ENCODE results near the gene ZFP1. TPM values are rescaled to one million over a fixed set of nuclear protein-coding genes. Genes with fewer than 3 reads are reported as not detected.
A peak's percentile ranks its signal among the peaks of the same experiment; 100 is the strongest.

ZFP1 gene
- total and polyA plus RNA-seq, 9 of the 15 experiments (the other 6 are each of a cell fraction or from before 2014, with no cell fraction given), result 2.6 to 14.7 (median 11.6) TPM

DNA sequence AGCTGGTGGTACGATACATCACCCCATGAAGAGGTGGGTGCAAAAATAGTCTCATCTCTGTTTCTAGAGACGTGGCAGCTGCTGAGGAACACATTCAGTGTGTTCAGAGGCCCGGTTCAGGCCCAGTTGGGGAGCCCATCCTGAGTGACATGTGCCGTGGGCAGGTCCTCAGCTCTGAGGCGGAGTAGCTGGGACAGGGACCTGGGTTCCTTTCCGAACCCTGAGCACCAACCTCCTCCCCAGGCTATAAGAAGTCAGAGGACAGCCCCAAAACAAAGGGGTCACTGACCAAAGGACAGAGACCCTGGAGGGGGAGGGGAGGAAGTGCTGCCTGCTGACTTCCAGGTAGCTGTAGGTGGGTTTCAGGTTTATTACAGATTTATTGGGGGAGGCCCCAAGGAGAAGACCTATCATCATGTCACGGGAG is 36.8 kb upstream of the ZFP1 start (continued):
- no peak for TF ChIP-seq HMGN3 (IDR thresholded peaks at IDR 0.05; ENCODE audit: borderline replicate concordance, extremely low read depth, insufficient read length, low read depth, low read length)
- TF ChIP-seq ZNF217 (CRISPR knock-in tag; IDR thresholded peaks at IDR 0.05), result no peak
- no peak for TF ChIP-seq GTF2A2 (tag; IDR thresholded peaks at IDR 0.05)
- TF ChIP-seq CBX5 (IDR thresholded peaks at IDR 0.05; ENCODE audit: borderline replicate concordance, low read depth), result 0 out of 2 replicates have a peak, but pooled peaks have one; percentile 1
- TF ChIP-seq SPI1 (IDR thresholded peaks at IDR 0.05; ENCODE audit: borderline replicate concordance, low read depth, low read length), result peak; percentile 31; the same call in 1 of the 2 replicates
- TF ChIP-seq, protein P1, sequence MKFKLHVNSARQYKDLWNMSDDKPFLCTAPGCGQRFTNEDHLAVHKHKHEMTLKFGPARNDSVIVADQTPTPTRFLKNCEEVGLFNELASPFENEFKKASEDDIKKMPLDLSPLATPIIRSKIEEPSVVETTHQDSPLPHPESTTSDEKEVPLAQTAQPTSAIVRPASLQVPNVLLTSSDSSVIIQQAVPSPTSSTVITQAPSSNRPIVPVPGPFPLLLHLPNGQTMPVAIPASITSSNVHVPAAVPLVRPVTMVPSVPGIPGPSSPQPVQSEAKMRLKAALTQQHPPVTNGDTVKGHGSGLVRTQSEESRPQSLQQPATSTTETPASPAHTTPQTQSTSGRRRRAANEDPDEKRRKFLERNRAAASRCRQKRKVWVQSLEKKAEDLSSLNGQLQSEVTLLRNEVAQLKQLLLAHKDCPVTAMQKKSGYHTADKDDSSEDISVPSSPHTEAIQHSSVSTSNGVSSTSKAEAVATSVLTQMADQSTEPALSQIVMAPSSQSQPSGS (CRISPR knock-in tag; IDR thresholded peaks at IDR 0.05), result no peak
- TF ChIP-seq, protein P2, sequence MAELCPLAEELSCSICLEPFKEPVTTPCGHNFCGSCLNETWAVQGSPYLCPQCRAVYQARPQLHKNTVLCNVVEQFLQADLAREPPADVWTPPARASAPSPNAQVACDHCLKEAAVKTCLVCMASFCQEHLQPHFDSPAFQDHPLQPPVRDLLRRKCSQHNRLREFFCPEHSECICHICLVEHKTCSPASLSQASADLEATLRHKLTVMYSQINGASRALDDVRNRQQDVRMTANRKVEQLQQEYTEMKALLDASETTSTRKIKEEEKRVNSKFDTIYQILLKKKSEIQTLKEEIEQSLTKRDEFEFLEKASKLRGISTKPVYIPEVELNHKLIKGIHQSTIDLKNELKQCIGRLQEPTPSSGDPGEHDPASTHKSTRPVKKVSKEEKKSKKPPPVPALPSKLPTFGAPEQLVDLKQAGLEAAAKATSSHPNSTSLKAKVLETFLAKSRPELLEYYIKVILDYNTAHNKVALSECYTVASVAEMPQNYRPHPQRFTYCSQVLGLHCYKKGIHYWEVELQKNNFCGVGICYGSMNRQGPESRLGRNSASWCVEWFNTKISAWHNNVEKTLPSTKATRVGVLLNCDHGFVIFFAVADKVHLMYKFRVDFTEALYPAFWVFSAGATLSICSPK (IDR thresholded peaks at IDR 0.05; ENCODE audit: borderline replicate concordance), result no peak
- no peak for TF ChIP-seq BCOR (IDR thresholded peaks at IDR 0.05)
- TF ChIP-seq, protein P3, sequence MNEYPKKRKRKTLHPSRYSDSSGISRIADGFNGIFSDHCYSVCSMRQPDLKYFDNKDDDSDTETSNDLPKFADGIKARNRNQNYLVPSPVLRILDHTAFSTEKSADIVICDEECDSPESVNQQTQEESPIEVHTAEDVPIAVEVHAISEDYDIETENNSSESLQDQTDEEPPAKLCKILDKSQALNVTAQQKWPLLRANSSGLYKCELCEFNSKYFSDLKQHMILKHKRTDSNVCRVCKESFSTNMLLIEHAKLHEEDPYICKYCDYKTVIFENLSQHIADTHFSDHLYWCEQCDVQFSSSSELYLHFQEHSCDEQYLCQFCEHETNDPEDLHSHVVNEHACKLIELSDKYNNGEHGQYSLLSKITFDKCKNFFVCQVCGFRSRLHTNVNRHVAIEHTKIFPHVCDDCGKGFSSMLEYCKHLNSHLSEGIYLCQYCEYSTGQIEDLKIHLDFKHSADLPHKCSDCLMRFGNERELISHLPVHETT (CRISPR knock-in tag; conservative IDR thresholded peaks at IDR 0.05 in 1 of 2, IDR thresholded peaks at IDR 0.05 in 1 of 2), result no peak
- TF ChIP-seq KLF16 (IDR thresholded peaks at IDR 0.05), result no peak
- TF ChIP-seq, protein P4, sequence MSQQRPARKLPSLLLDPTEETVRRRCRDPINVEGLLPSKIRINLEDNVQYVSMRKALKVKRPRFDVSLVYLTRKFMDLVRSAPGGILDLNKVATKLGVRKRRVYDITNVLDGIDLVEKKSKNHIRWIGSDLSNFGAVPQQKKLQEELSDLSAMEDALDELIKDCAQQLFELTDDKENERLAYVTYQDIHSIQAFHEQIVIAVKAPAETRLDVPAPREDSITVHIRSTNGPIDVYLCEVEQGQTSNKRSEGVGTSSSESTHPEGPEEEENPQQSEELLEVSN (IDR thresholded peaks at IDR 0.05; ENCODE audit: borderline replicate concordance in 1 of 2, extremely low read depth in 1 of 2, insufficient read depth in 1 of 2, insufficient read length in 1 of 2, low read depth in 1 of 2, low read length in 1 of 2, poor library complexity in 1 of 2, severe bottlenecking in 1 of 2), result no peak
- TF ChIP-seq, protein P5, sequence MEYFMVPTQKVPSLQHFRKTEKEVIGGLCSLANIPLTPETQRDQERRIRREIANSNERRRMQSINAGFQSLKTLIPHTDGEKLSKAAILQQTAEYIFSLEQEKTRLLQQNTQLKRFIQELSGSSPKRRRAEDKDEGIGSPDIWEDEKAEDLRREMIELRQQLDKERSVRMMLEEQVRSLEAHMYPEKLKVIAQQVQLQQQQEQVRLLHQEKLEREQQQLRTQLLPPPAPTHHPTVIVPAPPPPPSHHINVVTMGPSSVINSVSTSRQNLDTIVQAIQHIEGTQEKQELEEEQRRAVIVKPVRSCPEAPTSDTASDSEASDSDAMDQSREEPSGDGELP (CRISPR knock-in tag; IDR thresholded peaks at IDR 0.05; ENCODE audit: borderline replicate concordance), result no peak
- no peak for TF ChIP-seq TBL1XR1 (IDR thresholded peaks at IDR 0.05; ENCODE audit: low read length in 2 of 2)

Measured in K562 (cell line).